HepG2 (cell line): Measurements from ENCODE around the gene TUBA4A. TPM values are rescaled to one million over a fixed set of nuclear protein-coding genes. Genes with fewer than 3 reads are reported as not detected.
A peak's percentile ranks its signal among the peaks of the same experiment; 100 is the strongest.

Source experiments
- ATF4 ChIP-seq, 2 experiments: fragments of 450-650 bp in 1 of 2; sonication (generic) in 1 of 2; formaldehyde crosslinking; IDR thresholded peaks; 2 replicates each; pipeline versions ENCODE4 v1.5.0 to v1.8.0; 2020 to 2022; ENCODE audit warnings: mild to moderate bottlenecking in 1 of 2, missing genetic modification reagents in 1 of 2
- BRD4 ChIP-seq: sonication (generic); formaldehyde crosslinking; IDR thresholded peaks from 2 replicates; pipeline ENCODE4 v1.4.0; 2020; ENCODE audit warnings: missing genetic modification reagents
- GRHL1 ChIP-seq: sonication (generic); formaldehyde crosslinking; conservative IDR thresholded peaks from 2 replicates; pipeline ENCODE4 v1.8.0; 2022; ENCODE audit warnings: missing genetic modification reagents
- HNF1A ChIP-seq, 2 experiments: sonication (generic) in 1 of 2; formaldehyde crosslinking in 1 of 2; IDR thresholded peaks; 2 replicates each; pipeline versions ENCODE4 v1.4.0 to v1.6.1; 2016 to 2020; ENCODE audit warnings: borderline replicate concordance in 1 of 2, low read depth in 1 of 2, mild to moderate bottlenecking in 1 of 2, missing genetic modification reagents in 1 of 2
- HNRNPK ChIP-seq: fragments of 200-400 bp; formaldehyde crosslinking; IDR thresholded peaks from 2 replicates; pipeline ENCODE4 v1.6.1; 2018; ENCODE audit warnings: low read length, low read depth, moderate library complexity, mild to moderate bottlenecking; ENCODE audit not compliant: poor library complexity, severe bottlenecking
- IRF9 ChIP-seq: sonication (generic); formaldehyde crosslinking; IDR thresholded peaks from 2 replicates; pipeline ENCODE4 v1.8.0; 2022; ENCODE audit warnings: missing genetic modification reagents, mild to moderate bottlenecking, borderline replicate concordance
- KDM3A ChIP-seq: IDR thresholded peaks from 2 replicates; pipeline ENCODE4 v1.6.1; 2018; ENCODE audit warnings: low read depth, missing compliant biosample characterization
- MAF1 ChIP-seq: sonication (generic); formaldehyde crosslinking; IDR thresholded peaks from 2 replicates; pipeline ENCODE4 v1.5.0; 2020; ENCODE audit warnings: missing genetic modification reagents, borderline replicate concordance
- NFIC ChIP-seq: IDR thresholded peaks from 2 replicates; pipeline ENCODE4 v1.6.1; 2012; ENCODE audit warnings: mild to moderate bottlenecking, low read length, inconsistent platforms
- RNF2 ChIP-seq: fragments of 450-650 bp; conservative IDR thresholded peaks from 2 replicates; pipeline ENCODE4 v1.6.1; 2016; ENCODE audit warnings: low read depth
- SIX1 ChIP-seq: sonication (generic); formaldehyde crosslinking; IDR thresholded peaks from 2 replicates; pipeline ENCODE4 v1.4.0; 2020; ENCODE audit warnings: missing genetic modification reagents, borderline replicate concordance
- SMC3 ChIP-seq: IDR thresholded peaks from 2 replicates; pipeline ENCODE4 v1.6.1; 2011; ENCODE audit warnings: low read length, improper control_type of control experiment
- THRA ChIP-seq: sonication (generic); formaldehyde crosslinking; IDR thresholded peaks from 2 replicates; pipeline ENCODE4 v1.4.0; 2020; ENCODE audit warnings: missing genetic modification reagents, borderline replicate concordance
- ZFY ChIP-seq: sonication (generic); formaldehyde crosslinking; IDR thresholded peaks from 2 replicates; pipeline ENCODE4 v1.4.0; 2020; ENCODE audit warnings: missing genetic modification reagents
- ZNF17 ChIP-seq: sonication (generic); formaldehyde crosslinking; IDR thresholded peaks from 2 replicates; pipeline ENCODE4 v1.5.0; 2020; ENCODE audit warnings: mild to moderate bottlenecking, missing genetic modification reagents
- ZNF513 ChIP-seq: sonication (generic); formaldehyde crosslinking; conservative IDR thresholded peaks from 2 replicates; pipeline ENCODE4 v1.5.0; 2020; ENCODE audit warnings: missing genetic modification reagents
- ZNF570 ChIP-seq: sonication (generic); formaldehyde crosslinking; IDR thresholded peaks from 2 replicates; pipeline ENCODE4 v1.4.0; 2020; ENCODE audit warnings: mild to moderate bottlenecking, missing genetic modification reagents, borderline replicate concordance
- polyA plus RNA-seq, 8 experiments: library from polyadenylated mRNA; depleted of rRNA in 3 of 8; stranded (reverse) in 7 of 8; unstranded in 1 of 8; fragments of >200 nt; fragmentation: Illumina TruSeq in 4 of 8; extraction: Trizol in 4 of 8; gene quantifications; 2 replicates each; pipeline versions ENCODE4 v1.2.1 to v1.2.3, GENCODE V29; 2011 to 2016; ENCODE audit warnings: low read depth in 4 of 8, missing spikeins in 1 of 8, mixed read lengths in 1 of 8; ENCODE audit not compliant: insufficient read depth in 1 of 8
- total RNA-seq, 5 experiments: library from RNA; depleted of rRNA; stranded (reverse); fragments of >200 nt; fragmentation: Illumina TruSeq; extraction: Trizol; gene quantifications; 2 replicates each; pipeline ENCODE4 v1.2.3, GENCODE V29; 2016; ENCODE audit warnings: low read depth in 1 of 5

The TUBA4A gene
- total and polyA plus RNA-seq, 2 of the 13 experiments (the other 11 are each of a cell fraction or from before 2014, with no cell fraction given), result 1.3 to 12.7 TPM

- TF ChIP-seq GRHL1 (no peak), HNF1A (IDR thresholded peaks at IDR 0.05; ENCODE audit: low read depth) (peak; percentile 99), HNF1A (CRISPR knock-in tag; IDR thresholded peaks at IDR 0.05; ENCODE audit: borderline replicate concordance) (peak; percentile 100), BRD4 (peak; percentile 33; the same call in 1 of the 2 replicates), RNF2 (no peak), ATF4 (CRISPR knock-in tag; IDR thresholded peaks at IDR 0.05) (0 out of 4 replicates have a peak, but pooled peaks of 1 of the 2 experiments have one; percentile 37), MAF1 (CRISPR knock-in tag) (no peak), ZNF513 (CRISPR knock-in tag) (no peak), SMC3 (no peak; the same call in 1 of the 2 replicates), ZNF17 (CRISPR knock-in tag) (no peak), THRA (CRISPR knock-in tag) (peak; percentile 39), SIX1 (no peak), NFIC (no peak), IRF9 (peak; percentile 49), KDM3A (CRISPR knock-in tag) (no peak), ZFY (CRISPR knock-in tag) (peak; percentile 81), ZNF570 (CRISPR knock-in tag) (no peak), HNRNPK (no peak)
Measured at GRCh38 chr2:219249203-219249980, 4.3 kb downstream of the TUBA4A start (continued).
